Effector CD4-positive, alpha-beta T cell (primary cell): Measurements from ENCODE around the gene ADAM8.
"Not testable (repeated sequence)": the region's sequence is repeated elsewhere in the genome, so short reads cannot be mapped to it uniquely, and the experiment has no call there.

Experiments
- DNase-seq: peaks from one replicate; pipeline ENCODE4 v3.0.0-alpha.2; 2020

Gene ADAM8

DNA sequence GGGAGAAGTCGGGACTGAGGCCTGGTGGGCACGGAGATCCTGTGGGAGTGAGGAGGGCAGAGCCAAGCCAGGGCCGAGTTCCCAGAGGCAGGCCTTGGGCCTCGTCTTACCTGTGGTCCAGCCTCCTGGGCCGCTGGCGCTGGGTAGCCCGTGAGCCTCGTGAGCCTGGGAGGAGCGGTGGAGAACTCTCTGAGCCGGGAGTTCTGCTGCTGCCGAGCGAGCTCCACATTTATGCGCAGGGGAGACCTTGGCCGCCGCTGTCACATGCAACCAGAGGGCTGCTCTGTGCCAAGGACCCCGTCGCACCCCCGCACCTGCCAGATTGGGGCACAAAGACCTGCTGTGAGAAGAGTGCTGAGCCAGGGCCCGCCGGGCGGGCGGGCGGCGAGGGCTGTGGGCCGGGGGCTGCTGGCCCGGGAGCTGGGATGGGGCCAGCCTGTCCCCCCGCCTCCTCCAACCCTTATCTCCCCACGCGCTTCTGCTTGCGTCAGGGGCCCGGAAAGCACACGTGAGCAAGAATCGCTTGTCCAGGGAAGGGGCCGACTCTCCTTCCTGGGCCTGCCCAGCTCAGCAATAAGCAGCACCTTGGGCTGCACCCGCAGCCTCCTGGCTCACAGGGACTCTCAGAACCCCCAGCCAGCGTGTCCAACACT, 28.9 kb downstream of the ADAM8 start:
- no peak for DNase-seq

DNA sequence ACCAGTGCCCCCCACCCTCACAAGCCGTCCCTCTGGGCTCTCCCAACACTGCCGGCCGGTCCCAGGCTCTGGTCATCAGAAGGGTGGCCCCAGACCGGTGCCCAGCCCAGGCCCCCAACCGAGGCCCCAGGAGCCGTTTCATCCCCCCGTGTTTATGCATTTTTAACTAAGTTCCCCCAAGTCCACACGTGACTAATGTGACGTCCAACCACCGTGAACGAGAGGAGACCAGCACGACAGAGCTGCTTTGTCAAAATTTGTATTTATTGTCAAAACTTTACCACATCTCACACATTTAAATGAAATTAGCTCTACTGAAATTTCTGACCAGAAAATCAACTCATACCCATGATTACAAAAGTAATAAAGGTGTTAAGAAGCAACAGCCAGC, 30.4 kb downstream of the ADAM8 start:
- no peak for DNase-seq

DNA sequence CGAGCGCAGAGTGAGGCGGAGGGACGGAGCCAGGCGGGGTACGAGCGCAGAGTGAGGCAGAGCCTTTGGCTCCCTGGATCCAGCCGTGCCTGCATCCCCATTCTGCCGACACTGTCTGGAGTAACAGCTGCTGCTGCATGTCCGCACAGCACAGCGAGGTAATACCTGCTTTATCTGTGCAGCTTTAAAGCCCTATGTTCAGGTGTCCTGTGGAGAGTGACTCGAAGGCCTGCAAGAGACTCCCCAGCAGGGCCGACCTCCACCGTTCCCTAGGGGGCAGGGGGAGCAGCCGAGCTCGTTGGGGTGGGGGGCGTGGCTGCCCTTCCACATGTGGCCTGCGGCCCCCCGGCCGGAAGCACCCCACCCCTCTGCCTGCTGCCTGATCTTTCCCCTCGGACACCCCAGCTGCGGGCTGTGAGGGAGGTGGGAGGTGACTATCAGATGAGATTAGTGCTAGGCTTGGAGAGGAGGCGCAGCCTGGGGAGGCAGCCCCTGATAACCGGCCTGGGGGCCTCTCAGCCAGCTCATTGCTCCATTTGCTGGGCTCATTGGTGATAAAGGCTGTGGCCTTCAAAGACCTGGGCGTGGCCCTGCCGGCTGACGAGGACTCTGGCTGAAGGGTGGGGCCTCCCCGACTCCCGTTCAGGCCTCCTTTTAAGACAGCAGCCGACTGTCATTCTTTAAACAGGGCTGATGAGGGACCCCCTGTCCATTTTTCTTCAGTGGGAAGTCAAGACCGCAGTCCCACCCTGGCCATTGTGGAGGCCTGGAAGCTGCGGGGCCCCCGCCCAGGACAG, 31.0 kb downstream of the ADAM8 start:
- no peak for DNase-seq

DNA sequence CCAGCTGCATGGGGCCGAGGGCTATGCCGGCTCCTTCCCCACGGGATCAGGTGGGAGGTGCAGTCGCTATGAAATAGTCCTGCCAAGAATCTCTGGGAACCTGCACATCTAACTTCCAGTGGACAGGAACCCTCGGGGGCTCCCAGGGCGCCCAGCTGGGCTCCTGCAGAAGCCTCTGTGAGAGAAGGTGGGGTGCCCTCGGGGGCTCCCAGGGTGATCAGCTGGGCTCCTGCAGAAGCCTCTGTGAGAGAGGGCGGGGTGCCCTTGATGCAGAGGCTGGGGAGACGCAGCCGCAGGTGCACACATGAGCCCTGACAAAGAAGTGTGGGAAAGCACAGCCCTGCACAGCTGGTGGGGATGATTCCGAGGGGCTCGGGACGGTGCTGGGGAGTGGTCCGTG, 33.1 kb downstream of the ADAM8 start:
- DNase-seq = no peak

DNA sequence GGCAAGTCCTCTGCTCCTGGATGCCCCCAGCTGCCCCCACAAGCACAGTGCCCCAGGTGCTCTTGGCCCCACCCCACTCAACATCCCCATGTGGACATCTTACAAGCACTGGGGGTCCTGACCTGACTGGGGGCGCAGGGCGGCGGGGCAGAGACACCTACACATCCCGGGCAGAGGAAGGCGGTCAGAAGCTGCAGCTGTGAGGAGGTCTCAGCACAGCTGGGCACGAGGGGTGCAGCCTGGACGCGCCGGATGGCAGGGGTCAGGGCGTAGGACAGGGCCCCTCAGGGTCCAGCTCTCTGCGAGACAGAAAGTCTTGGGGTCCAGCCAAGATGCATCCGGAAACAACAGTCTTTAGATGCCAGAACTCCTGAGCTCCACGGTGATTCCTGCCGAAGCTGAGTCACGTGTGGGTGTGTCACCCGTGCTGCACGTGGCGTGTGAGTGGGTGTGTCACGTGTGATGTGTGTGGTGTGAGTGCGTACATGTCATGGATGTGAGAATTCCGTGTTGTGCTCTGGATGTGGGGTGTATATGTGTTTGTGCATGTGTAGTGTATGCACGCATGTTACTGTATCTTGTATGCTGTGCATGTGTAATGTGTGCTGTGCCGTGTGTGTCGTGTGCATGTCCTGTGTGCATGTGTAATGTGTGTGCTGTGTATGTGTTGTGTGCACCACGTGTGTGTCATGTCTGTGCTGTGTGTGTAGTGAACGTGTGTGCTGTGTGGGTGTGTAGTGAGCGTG, 33.9 kb downstream of the ADAM8 start:
- no peak for DNase-seq

DNA sequence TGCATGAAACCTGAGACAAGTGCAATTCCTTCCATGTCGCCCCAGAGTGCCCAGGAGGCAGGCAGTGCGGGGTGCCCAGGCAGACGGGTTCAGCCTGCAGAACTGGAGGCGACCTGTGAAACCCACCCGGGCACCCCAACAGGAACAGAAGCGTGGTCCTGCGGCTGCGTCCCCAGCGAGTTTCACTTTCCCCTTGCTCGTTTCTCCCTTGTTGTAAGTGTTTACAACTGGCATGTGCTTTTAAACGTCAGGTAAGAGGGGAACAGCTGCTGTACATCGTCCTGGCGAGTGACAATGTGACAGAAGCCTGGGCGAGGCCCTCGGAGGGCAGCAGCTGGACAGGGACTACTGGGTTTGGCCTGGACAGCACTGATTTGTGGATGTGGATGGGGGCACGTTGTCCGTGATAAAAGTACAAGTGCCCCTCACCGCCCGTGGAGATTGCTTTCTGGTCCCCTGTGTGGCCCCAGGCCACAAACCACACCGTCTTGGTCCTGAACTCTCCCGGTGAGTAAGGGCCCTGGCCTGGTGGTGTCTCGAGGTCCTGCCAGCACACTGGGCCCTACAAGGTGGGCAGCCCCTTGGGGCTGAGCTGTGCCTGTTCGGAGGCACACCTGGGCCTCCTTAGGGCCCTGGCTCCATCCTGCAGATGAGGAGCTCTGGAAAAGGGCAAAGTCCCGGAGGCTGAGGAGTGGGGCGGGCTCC, 35.0 kb downstream of the ADAM8 start:
- no peak for DNase-seq

DNA sequence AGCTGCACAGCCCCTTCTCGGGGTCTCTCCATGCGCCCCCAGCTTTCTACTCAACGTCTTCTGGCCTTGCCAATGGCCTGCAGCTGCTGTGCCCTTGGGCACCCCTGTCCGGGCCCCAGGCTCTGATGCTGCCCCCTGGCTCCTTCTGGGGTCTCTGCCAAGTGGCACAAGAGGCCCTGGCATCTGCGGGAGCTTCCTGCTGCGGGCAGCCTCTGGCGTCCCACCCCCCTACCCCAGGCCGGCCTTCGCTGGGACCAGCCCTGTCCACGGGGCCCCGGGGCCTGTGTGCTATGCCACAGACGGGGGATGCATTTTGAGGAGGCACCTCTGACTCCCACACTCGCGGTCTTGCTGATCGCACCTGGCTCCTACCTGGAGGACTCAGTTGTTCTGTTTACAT, 36.7 kb downstream of the ADAM8 start:
- DNase-seq = no peak

DNA sequence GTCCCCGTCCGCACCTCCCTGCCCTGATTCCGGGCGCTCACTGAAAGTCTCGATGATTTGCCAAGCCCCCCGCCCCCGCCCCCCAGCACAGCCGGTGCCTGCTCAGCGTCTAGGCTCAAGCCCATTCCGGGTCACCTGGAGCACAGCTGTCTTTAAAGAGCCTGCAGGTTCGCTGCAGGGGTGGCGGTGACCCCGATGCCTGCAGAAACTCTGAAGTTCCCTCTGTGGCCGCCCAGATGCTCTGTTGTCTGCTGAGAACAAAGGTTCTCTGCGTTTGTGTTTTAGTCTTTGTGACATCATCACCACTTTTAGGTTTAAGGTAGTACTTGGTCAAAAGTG, 38.2 kb downstream of the ADAM8 start:
- no peak for DNase-seq

DNA sequence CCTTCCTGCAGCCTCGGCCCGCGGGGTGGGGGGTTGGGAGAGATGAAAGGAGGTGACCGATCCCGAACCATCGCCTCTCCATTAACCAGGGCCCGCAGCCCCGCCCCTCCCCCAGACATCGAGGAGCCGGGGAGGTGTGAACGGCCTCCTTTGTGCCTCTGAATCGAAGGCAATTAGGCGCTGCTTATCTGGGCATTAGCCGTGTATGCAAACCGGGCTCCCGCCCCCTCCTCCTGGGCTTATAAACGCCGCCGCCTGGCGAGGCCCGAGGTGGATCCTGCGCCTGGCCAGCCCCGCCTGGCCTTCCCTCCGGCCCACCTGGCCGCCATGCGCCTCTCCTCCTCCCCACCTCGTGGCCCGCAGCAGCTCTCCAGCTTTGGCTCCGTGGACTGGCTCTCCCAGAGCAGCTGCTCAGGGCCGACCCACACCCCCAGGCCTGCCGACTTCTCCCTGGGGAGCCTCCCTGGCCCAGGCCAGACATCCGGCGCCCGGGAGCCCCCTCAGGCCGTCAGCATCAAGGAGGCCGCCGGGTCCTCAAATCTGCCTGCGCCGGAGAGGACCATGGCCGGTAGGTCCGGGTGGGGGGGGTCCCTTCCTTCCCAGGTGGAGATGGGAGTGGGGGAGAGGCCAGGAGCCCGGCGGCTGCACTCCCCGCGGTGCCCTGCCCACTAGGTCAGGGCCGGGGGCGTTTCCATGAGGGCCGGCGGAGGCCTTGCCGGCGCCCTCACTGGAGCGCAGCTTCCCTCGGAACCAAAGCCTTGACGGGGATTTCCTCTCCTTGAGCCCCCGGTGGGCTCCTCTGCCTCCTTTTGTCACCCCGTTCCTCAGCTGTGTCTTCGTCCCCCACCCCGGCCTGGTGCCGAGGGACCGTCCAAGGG, 38.8 kb downstream of the ADAM8 start, which contains the start of gene VENTX:
Gene VENTX, plus strand, starts transcription at position 268 of the 878 bp plus-strand sequence. Its CDS starts 60 bp downstream, at position 328.
- DNase-seq = no peak

DNA sequence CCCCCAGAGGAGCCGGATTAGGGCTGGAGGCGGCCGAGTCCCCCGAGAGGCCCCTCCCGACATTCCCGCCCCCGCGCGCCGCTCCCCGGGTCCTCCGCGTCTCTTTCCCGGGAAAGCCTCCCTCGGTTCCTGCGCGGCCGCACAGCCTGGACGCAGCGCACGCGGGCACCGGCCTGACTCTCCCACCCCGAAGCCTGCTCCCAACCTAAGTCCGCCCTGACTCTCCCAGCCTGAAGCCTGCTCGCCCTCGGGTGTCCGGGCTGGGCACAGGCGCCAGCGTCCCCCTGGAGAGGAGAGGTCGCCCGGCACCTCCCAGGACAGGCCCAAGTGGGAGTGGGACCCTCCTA, 39.5 kb downstream of the ADAM8 start:
- DNase-seq = no peak

DNA sequence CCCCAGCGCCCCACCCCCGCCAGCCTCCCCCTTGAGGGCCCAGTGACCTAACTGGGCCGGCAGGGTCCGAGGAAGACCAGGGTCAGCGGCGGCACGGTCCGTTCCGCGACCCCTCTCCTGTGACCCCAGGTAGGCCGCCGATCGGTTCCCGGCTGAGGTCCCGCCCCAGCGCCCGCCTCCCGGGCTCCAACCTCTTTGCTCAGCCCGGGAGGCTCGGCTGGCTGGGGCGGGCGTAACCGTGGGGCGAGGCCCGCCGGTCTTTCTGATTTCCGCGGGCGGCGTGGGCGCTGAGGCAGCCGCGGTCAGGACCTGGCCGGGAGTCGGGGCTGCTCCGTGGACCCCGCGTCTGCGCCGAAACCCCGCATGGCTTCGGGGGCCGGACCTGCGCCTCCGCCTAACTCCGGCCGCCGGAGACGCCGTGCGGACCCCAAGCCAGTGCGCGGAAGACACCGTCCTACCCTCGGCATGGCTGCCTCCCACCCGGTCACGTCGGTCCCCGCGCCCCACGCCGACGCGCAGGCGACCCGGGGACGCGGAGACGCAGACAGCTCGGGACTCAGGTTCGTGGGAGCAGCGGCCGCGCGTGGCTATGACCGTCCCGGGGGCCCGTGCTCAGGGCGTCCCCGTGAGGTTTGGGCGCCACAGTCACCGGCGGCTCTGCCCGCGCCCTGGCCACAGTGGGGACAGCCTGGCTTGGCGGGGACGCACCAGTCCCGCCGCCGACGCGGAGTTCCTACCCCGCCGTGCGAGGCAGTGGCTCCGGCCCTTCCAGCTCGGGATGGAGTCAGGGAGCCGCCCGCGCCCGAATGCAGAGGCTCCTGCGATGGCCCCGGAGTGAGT, 40.0 kb downstream of the ADAM8 start:
- DNase-seq = no peak

DNA sequence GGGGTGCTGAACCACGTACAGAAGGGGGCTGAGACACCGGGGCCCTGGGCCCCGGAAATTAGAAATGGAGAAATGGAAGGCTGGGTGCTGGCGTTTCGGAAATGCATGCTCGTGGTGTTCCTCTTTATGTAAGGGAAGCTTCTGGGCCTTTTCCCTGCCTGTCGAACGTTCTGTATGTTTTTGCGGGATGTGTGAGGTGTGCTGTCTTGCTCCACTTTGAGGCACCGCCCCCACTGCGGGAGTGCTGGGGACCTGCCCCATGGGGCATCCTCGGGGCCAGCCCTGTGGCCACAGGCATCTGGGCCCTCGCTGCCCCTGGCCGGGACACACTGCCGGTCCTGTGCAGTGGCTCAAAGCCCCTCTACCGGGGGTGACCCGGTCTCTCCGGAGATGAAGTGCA, 40.7 kb downstream of the ADAM8 start:
- DNase-seq = no peak

DNA sequence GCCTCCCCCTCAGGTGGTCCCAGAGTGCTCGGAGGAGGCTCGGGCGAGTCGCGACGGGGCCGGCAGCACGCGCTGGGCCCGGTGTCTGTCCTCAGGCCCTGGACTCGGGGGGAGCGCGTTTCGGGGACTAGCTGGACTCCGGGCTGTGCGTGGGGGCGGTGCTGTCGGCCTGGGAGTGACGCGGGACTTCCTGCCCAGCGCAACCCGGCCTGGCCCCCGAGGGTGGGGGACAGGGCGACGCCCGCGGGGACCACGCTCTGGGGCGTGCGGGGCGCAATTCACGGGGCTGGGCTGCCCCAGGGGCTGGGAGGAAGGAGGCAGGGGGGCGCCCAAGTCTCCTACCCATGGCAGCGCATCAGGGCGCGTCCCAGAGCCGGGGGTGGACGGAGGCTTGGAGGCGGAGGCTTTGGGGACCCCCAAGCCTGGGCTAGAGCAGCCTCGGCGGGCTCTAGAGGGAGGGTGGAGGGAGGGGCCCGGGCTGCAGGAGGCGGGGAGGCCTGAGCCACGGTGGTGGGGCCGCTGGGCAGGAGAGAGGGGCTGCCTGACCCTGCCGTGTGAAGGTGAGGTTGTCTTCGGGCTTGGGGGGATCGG, 41.3 kb downstream of the ADAM8 start:
- no peak for DNase-seq

DNA sequence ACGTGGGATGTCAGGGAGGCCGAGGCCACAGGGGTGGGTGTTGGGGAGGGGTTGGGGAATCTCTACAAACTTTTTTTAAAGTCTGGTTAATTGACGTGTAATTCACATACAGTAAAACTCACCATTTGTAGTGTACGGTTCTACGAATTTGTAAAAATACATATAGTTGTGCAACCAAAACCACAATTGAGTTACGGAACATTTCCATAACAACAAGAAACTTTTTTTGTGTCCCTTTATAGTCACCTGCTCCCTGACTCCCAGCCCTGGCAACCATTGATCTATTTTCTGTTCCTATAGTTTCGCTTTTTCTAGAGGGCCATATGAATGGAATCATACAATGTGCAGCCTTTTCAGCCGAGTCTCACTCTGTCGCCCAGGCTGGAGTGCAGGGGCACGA, 41.9 kb downstream of the ADAM8 start:
- not testable (repeated sequence) for DNase-seq

DNA sequence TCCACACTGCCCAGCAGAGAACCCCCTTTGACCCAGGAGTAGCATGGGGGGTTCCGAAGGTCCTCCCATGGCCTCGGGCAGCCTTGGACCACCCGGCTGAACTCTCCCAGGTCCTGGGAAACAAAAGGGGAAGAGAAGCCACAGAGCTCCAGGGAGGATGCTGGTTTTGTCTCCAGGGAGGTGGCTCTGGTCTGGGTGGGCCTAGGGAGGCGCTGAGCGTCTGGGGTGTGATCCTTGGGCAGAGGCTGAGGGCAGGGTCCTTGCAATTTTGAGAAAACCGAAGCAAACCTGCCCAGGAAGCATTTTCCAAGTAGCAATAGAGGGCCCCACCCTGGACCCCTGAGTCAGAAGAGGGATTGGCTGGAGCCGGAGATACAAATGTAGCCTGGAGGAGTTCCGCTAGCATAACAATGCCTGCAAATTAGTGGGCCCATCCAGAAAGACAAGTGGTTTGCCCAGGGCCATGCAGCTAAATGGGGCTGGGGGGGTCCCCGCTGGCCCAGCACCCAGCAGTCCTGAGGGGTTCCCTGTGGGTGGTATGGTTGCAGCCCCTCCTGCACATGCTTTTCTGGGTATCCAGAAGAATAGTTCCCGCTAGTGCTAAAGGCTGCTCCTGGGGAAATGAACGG, 44.6 kb downstream of the ADAM8 start:
- DNase-seq = no peak

DNA sequence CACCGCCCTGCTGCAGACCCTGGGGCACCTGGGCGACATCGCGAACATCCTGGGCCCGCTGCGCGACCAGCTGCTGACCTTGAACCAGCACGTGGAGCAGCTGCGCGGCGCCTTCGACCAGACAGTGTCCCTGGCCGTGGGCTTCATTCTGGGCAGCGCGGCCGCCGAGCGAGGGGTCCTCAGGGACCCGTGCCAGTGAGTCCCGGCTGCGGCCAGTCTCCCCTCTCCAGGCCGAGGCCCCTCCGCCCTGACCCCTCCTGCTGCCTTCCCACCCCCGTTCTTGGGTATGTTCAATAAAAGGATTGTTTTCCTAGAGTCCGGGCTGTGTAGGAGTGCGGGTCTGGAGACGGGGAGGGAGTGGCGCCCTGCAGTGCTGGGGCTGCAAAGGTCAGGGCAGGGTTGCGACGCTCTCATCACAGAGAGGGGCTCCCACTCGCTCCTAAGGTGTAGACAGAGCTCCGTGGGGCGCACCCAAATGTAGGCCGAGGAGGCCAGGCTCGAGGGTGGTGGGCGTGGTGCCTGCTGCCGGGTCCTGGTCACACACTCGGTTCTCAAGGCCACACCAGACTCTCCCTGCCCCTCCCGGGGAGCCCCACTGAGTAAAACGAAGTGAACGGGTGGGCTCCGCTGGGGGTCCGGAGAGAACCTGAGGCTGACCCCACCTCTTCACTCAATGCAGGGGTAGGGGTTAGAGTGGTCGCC, 45.3 kb downstream of the ADAM8 start:
- DNase-seq = no peak

DNA sequence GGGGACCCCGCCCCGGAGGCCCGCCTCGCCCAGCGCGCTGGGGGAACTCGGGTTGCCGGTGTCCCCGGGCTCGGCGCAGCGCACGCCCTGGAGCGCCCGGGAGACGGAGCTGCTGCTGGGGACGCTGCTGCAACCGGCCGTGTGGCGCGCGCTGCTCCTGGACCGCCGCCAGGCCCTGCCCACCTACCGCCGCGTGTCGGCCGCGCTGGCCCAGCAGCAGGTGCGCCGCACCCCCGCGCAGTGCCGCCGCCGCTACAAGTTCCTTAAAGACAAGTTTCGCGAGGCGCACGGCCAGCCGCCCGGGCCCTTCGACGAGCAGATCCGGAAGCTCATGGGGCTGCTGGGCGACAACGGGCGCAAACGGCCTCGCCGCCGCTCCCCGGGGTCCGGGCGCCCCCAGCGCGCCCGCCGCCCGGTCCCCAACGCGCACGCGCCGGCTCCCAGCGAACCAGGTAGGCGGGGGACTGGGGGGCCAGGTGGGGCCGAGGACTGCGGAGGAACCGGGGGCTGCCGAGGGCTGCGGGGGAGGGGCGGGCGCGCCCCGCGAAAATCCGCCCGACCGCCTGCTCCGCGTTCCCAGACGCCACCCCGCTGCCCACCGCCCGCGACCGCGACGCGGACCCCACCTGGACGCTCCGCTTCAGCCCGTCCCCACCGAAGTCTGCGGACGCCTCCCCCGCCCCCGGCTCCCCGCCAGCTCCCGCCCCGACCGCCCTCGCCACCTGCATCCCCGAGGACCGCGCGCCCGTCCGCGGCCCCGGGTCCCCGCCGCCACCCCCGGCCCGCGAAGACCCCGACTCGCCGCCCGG, 46.1 kb downstream of the ADAM8 start:
- DNase-seq = no peak

DNA sequence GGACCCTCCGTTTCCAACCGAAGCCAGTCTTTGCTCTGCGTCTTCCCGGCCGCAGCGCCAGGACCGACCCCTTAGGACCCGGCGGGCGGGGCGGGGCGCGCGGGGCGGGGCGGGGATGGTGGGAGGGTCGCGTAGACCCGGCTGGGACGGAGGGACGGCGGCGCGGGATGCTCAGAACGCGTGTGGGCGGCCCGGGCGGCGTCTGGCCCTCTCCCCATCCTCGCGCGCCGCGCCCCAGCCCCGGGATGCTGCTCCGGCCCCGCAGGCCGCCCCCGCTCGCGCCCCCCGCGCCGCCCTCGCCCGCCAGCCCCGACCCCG, 46.7 kb downstream of the ADAM8 start, which contains the start of gene UTF1:
Gene UTF1, plus strand, starts transcription at position 174 of the 318 bp plus-strand sequence. Its CDS starts 72 bp downstream, at position 246.
- DNase-seq = no peak
